ENCODE data around the gene TRIM28. TPM values are rescaled to one million over a fixed set of nuclear protein-coding genes. Genes with fewer than 3 reads are reported as not detected.

TRIM28 gene
- total RNA-seq, 2 experiments from 2014 or later, result 481 to 758 TPM

DNA sequence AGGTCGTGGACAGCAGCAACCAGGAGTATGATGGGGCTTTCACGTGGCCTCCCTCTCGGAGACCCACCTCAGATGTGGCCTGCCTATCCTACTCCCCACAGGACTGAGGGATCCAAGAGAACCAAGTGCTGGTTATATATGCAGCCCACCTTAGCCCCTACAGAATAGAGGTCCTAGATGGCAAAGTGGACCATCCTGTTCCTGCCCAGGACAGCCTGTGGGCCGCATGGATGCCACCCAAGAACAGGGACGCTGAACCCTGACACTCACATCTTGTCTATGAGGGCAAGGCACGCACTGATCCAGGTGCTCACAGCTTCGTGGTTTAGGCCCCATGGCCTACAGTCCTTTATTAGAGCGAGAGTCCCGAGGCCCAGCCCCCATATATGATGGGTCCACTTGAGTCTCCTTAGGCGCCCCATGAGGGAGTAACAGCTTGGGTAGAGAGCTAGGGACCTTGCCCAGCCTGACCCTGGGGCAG, 30.6 kb upstream of the TRIM28 start:
- Mint-ChIP-seq H3K27ac (peak overlapping the region; percentile 81), H3K27me3 (no peaks in the 10 kb centered on the region), H3K36me3 (ENCODE audit: low read depth) (peaks cover 19% of the 10 kb centered on the region), H3K4me1 (peaks cover 22% of the 10 kb centered on the region), H3K9me3 (ENCODE audit: low read depth) (no peaks in the 10 kb centered on the region), H3K4me3 (peak overlapping the region; percentile 88)
- peak; percentile 0 for ATAC-seq
- POLR2A ChIA-PET, result interaction anchor here (0.6 to 1.8 kb wide), 6 partner anchors 8 to 105 kb away, joined by 3 to 8 read pairs (median 4); partner anchors contain the start of genes CHMP2A, TRIM28 and ZNF584
- intact Hi-C loops (cut with DNase I, micrococcal nuclease), result no loop called here
- CTCF ChIA-PET, result interaction anchor here (0.5 to 1.8 kb wide), 10 partner anchors 9 to 102 kb away, joined by 3 to 13 read pairs (median 4); partner anchors contain the start of genes CHMP2A and ZNF324B
- no peak for DNase-seq

DNA sequence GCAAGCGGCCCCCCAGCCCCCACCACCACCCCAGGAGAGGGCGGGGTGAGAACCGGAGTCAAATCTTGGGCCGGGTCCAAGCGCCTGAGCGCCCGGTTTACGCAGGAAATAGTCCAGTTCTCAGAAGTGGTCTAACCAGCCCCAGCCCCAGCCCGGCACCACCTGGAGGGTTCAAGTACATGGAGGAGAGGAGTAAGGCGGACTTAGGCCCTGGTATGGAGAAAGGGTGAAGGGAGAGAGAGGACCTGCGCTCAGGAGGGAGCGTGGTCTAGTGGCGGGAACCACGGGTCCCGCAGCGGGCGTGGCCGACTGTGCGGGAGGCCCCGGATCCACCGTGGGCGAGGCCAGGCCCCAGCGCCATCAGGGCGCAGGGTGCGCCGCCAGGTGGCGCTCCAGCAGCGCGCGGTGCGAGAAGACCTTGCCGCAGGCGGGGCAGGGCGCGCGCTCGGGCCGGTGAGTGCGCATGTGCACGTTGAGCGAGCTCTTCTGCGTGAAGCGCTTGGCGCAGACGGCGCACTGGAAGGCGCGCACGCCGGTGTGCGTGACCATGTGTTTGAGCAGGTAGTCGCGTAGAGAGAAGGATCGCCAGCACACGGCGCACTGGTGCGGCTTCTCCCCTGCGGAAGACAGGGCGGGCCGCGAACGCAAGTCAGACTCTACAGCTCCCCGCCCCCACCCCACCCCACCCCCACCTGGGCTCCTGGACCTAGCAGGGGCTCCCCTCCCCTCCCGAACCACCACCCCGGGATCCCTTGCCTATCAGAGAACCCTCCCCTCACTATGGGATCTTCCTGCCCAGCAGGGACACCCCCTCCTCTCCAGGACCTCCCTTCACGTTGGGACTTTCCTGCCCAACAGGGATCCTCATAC, 29.9 kb upstream of the TRIM28 start:
- H3K9me3 Mint-ChIP-seq (ENCODE audit: low read depth), result no peaks in the 10 kb centered on the region
- DNase-seq (peak; percentile 99), ATAC-seq (peak; percentile 88)
- peaks cover 27% of the 10 kb centered on the region for H3K4me1 Mint-ChIP-seq
- H3K36me3 Mint-ChIP-seq (ENCODE audit: low read depth), result peaks cover 21% of the 10 kb centered on the region
- POLR2A ChIA-PET, result interaction anchor here (0.6 to 1.8 kb wide), 7 partner anchors 9 to 1241 kb away, joined by 3 to 8 read pairs (median 4); partner anchors contain the start of genes CHMP2A, TRIM28 and ZNF584
- CTCF ChIA-PET, result interaction anchor here (0.5 to 1.8 kb wide), 16 partner anchors 10 to 321 kb away, joined by 3 to 13 read pairs (median 4); partner anchors contain the start of genes CHMP2A and ZNF324B
- peak overlapping the region; percentile 81 for H3K27ac Mint-ChIP-seq
- H3K27me3 Mint-ChIP-seq, result no peaks in the 10 kb centered on the region
- H3K4me3 Mint-ChIP-seq, result peak overlapping the region; percentile 88
- intact Hi-C loops (cut with DNase I, micrococcal nuclease), result loop anchor here (1.0 kb wide), 13 partner anchors 15 to 332 kb away; partner anchors contain the start of genes ERVK3-1 (in 1 of the 2), MZF1 (in 1 of the 2), UBE2M (in 1 of the 2) and ZNF324 (in 1 of the 2)

DNA sequence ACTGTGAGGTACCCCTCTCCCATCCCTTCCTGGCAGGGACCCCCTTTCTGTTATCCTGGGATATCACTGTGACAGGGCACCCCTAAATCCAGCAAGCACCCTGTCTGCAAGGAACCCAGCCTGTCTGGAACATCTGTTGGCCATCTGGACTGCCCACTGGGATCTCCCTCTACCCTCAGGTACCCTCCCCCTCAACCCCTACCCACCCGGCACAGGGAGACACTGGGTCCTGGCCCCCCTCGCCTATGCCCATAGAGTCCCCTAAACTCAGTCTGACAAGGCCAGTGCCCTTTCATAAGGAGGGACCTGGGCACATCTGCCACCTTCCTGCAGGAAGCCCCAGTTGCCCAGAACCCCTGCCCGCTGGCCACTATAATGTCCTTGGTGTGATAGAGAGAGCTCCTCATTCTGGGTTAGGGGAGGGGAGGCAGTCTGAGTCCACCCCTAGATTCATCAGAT, 29.3 kb upstream of the TRIM28 start:
- intact Hi-C loops (cut with DNase I, micrococcal nuclease), result loop anchor here (1.0 to 5.0 kb wide), 15 partner anchors 15 to 332 kb away; partner anchors contain the start of genes ZNF446 (in 2 of the 2), ERVK3-1 (in 1 of the 2), MZF1 (in 1 of the 2) and UBE2M (in 1 of the 2)
- no peak for DNase-seq
- ChIA-PET POLR2A (interaction anchor here (0.6 to 1.8 kb wide), 4 partner anchors 15 to 1241 kb away, joined by 4 to 8 read pairs (median 6); partner anchors contain the start of genes TRIM28 and ZNF584), CTCF (interaction anchor here (0.5 to 1.8 kb wide), 16 partner anchors 10 to 322 kb away, joined by 3 to 13 read pairs (median 4); partner anchors contain the start of genes CHMP2A and ZNF324B)
- Mint-ChIP-seq H3K9me3 (ENCODE audit: low read depth) (no peaks in the 10 kb centered on the region), H3K27me3 (no peaks in the 10 kb centered on the region), H3K4me3 (peak overlapping the region; percentile 88), H3K4me1 (peaks cover 27% of the 10 kb centered on the region), H3K27ac (peak overlapping the region; percentile 81), H3K36me3 (ENCODE audit: low read depth) (peaks cover 23% of the 10 kb centered on the region)
- ATAC-seq, result no peak

DNA sequence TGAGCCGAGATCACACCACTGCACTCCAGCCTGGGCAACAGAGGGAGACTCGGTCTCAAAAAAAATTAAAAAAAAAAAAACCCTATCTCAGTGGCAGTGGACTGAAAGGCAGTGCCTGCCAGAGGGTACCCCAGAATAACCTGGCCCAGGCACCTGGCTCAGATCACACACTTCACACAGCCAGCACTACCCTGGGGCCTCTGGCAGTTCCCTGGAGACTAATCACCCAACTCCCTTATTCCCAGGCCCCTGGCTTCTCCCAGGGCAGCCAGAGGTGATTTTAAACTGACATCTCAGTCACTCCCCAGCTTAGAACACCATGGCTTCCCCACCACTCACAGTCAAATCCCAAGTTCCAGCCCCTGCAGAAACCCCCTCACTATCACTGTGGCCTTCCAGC, 28.6 kb upstream of the TRIM28 start:
- peak overlapping the region; percentile 88 for H3K4me3 Mint-ChIP-seq
- H3K27me3 Mint-ChIP-seq, result no peaks in the 10 kb centered on the region
- H3K9me3 Mint-ChIP-seq (ENCODE audit: low read depth), result no peaks in the 10 kb centered on the region
- peak overlapping the region; percentile 47 for H3K27ac Mint-ChIP-seq
- DNase-seq (no peak), ATAC-seq (no peak)
- ChIA-PET CTCF (interaction anchor here (0.9 kb wide), 1 partner anchor 31 kb away, joined by 4 read pairs; no protein-coding TSS in a partner anchor), POLR2A (interaction anchor here (1.8 kb wide), 1 partner anchor 29 kb away, joined by 7 read pairs; the partner anchor contains the start of gene TRIM28)
- H3K4me1 Mint-ChIP-seq, result peaks cover 29% of the 10 kb centered on the region
- intact Hi-C loops (cut with DNase I, micrococcal nuclease), result loop anchor here in 1 of 2 experiments (5.0 kb wide), 2 partner anchors 38 to 113 kb away; partner anchors contain the start of gene ZNF446
- peaks cover 23% of the 10 kb centered on the region for H3K36me3 Mint-ChIP-seq (ENCODE audit: low read depth)

DNA sequence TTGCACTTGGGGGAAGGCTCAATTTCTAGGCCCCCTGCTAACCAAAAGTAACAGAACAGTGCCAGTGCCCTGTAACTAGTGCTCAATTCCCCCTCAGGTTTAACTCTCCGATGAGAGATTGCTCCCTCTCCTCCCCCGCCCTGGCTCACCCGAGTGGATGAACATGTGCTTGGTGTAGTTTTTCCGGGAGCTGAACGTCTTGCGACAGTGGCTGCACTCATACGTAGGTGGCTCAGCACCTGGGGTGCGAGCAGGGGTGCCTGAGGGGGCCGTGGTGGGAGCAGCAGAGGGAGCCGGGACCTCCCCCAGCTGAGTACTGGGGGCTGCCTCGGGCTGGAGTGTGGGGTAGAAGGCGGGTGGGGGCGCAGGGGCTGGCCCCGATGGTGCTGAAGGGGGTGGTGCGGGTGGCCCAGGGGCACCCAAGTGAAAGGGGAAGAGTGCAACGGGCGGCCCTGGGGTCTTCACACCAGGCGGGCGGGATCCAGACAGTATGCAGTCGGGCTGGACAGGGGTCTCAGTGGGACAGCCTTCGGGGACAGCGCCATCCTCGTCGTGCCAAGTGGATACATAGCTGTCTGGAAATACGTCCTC, 27.5 kb upstream of the TRIM28 start:
- no peaks in the 10 kb centered on the region for H3K27me3 Mint-ChIP-seq
- ChIA-PET CTCF (interaction anchor here (1.2 kb wide), 1 partner anchor 60 kb away, joined by 3 read pairs; no protein-coding TSS in a partner anchor), POLR2A (no interaction called here)
- H3K4me3 Mint-ChIP-seq, result peak overlapping the region; percentile 88
- H3K9me3 Mint-ChIP-seq (ENCODE audit: low read depth), result no peaks in the 10 kb centered on the region
- no peak overlapping the region for H3K27ac Mint-ChIP-seq
- no peak for ATAC-seq
- H3K4me1 Mint-ChIP-seq, result peaks cover 35% of the 10 kb centered on the region
- intact Hi-C loops (cut with DNase I, micrococcal nuclease), result loop anchor here in 1 of 2 experiments (5.0 kb wide), 2 partner anchors 39 to 114 kb away; partner anchors contain the start of gene ZNF446
- DNase-seq, result no peak
- H3K36me3 Mint-ChIP-seq (ENCODE audit: low read depth), result peaks cover 23% of the 10 kb centered on the region

DNA sequence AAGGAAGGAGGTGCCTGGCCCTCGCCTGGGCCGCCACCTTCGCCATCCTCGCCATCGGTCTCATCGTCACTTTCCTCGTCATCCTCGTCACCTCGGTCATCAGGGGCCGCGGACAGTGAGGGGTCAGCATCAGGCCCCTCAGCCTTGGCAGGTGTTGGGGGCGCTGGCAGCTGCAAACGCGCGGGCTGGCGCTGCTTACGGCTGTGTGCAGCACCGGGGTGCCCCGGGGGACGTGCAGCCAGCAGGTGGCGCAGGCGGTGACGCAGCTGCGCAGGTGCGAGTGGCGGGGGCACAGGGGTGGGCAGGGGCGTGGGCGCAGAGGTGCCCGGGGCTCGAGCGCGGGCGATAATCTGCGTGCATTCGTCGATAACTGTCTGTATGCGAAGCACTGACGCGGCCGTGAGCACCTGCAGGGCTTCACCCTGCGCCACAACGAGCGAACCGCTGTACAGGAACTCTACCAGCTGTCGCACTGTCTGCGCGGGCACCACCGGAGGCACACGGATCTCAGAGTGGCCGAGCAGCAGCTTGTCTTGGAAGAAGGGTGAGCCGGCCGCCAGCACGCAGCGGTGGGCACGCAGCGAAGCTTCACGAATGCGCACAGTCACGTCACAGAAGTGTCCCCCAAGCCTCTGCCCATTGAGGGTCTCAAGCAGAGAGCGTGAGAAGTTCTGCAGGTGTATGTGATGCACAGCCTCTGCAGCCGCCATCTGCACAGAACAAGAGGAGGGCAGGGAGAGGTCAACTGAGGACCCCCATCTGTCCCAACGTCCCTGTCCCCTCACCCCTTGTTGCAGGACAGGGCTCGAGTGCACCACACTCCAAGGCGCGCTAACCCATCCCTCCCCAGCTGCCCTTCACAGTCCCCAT, 26.7 kb upstream of the TRIM28 start:
- Mint-ChIP-seq H3K9me3 (ENCODE audit: low read depth) (no peaks in the 10 kb centered on the region), H3K4me1 (peaks cover 39% of the 10 kb centered on the region), H3K4me3 (peak overlapping the region; percentile 82), H3K27ac (no peak overlapping the region), H3K36me3 (ENCODE audit: low read depth) (peaks cover 23% of the 10 kb centered on the region), H3K27me3 (no peaks in the 10 kb centered on the region)
- ATAC-seq (no peak), DNase-seq (no peak)
- ChIA-PET CTCF (interaction anchor here (1.2 to 5.8 kb wide), 2 partner anchors 59 to 63 kb away, joined by 3 to 78 read pairs; no protein-coding TSS in a partner anchor), POLR2A (no interaction called here)
- intact Hi-C loops (cut with DNase I, micrococcal nuclease), result loop anchor here in 1 of 2 experiments (5.0 kb wide), 2 partner anchors 40 to 115 kb away; partner anchors contain the start of gene ZNF446

DNA sequence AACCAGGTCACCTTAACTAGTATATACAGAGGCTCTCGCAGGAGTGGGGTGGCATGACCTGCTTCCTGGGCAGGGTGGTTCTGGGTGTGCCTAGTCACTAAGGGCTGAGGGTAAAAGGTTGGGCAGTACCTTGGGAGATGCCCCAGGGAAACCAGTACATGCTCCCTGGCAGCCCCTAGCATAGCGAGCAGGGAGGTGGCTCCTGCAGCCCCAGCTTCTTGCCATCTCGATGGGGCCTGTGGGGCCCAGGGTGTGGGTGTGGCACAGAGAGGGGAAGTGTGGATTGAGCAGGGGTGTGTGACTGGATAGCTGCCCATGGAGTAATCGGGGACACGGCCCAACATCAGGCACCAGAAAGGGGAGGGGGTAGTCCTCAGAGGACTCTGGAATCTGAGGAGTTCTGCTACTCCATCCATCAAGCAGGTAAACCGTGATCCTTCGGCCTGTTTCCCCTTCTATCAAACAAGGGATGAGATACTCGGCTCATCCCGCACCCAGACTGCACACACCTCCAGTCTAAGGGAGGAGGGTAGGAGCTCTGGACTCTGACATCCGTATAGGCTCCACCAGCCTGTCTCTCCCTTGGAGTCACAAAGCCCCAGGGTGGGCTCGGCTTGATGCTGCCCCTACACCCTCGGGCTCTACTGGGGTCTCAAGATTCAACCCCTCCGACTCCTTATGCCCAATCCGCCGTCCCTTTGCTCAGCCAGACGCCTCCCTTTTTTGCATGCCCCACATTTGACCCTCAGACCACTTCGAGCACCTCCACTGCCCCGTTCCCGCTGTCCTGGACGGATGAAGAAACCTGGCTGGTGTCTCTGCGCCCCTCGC, 25.4 kb upstream of the TRIM28 start:
- peak; percentile 49 for DNase-seq
- ChIA-PET CTCF (interaction anchor here (1.0 to 5.8 kb wide), 12 partner anchors 10 to 185 kb away, joined by 3 to 78 read pairs (median 7); partner anchors contain the start of genes CHMP2A, TRIM28, UBE2M and ZNF324B), POLR2A (interaction anchor here (0.9 to 2.7 kb wide), 4 partner anchors 27 to 192 kb away, joined by 5 to 18 read pairs (median 8); partner anchors contain the start of genes TRIM28 and ZSCAN22)
- Mint-ChIP-seq H3K27me3 (no peaks in the 10 kb centered on the region), H3K4me1 (peaks cover 39% of the 10 kb centered on the region), H3K27ac (peak overlapping the region; percentile 94), H3K4me3 (peak overlapping the region; percentile 82), H3K36me3 (ENCODE audit: low read depth) (peaks cover 23% of the 10 kb centered on the region), H3K9me3 (ENCODE audit: low read depth) (no peaks in the 10 kb centered on the region)
- intact Hi-C loops (cut with DNase I, micrococcal nuclease), result loop anchor here (1.0 to 5.0 kb wide), 22 partner anchors 19 to 336 kb away; partner anchors contain the start of genes TRIM28 (in 2 of the 2), ZNF446 (in 2 of the 2), CHMP2A (in 1 of the 2) and ERVK3-1 (in 1 of the 2)
- ATAC-seq, result no peak

DNA sequence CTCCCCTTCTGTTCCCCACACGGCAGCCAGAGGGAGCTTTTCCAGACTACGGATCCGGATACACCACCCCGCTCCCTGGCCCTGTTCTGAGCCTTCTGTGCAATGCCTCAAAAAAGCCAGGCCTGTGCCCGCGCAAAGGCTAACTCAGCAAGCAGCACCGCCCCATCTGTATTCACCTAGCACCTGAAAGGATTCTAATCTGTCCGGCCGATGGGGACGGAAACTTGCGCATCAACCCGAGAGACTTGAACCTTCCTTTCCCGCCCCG, 24.8 kb upstream of the TRIM28 start:
- no peaks in the 10 kb centered on the region for H3K27me3 Mint-ChIP-seq
- peaks cover 39% of the 10 kb centered on the region for H3K4me1 Mint-ChIP-seq
- ATAC-seq, result peak; percentile 16
- H3K36me3 Mint-ChIP-seq (ENCODE audit: low read depth), result peaks cover 23% of the 10 kb centered on the region
- peak; percentile 79 for DNase-seq
- H3K27ac Mint-ChIP-seq, result peak overlapping the region; percentile 94
- ChIA-PET CTCF (interaction anchor here (1.0 to 5.8 kb wide), 12 partner anchors 11 to 185 kb away, joined by 3 to 78 read pairs (median 7); partner anchors contain the start of genes CHMP2A, TRIM28, UBE2M and ZNF324B), POLR2A (interaction anchor here (0.9 to 2.7 kb wide), 4 partner anchors 26 to 192 kb away, joined by 5 to 18 read pairs (median 8); partner anchors contain the start of genes TRIM28 and ZSCAN22)
- H3K9me3 Mint-ChIP-seq (ENCODE audit: low read depth), result no peaks in the 10 kb centered on the region
- peak overlapping the region; percentile 82 for H3K4me3 Mint-ChIP-seq
- intact Hi-C loops (cut with DNase I, micrococcal nuclease), result loop anchor here (1.0 to 5.0 kb wide), 22 partner anchors 20 to 337 kb away; partner anchors contain the start of genes TRIM28 (in 2 of the 2), ZNF446 (in 2 of the 2), CHMP2A (in 1 of the 2) and ERVK3-1 (in 1 of the 2)
